GM12878 (cell line): Measurements from ENCODE around the gene TMEM175. TPM values are rescaled to one million over a fixed set of nuclear protein-coding genes. Genes with fewer than 3 reads are reported as not detected.

Experiments
- ATAC-seq: fragments of 200-7000 bp; cut with Tn5 transposase; 3 replicates; pipeline ENCODE4 v1.9.1; 2020; ENCODE audit warnings: mild to moderate bottlenecking, moderate library complexity
- BruUV-seq: library from RNA; stranded (reverse); fragments of 400-500 nt; replicated peaks from 2 replicates; lab custom pipeline; 2021; lab: Mats Ljungman, UMichigan
- CTCF ChIA-PET: fragments of 300-600 bp; sonication (Branson Sonifier 250); formaldehyde crosslinking; extraction: SDS; loops from one replicate; lab custom pipeline; 2021; ENCODE audit warnings: inconsistent platforms; lab: Yijun Ruan, JAX
- POLR2A ChIA-PET: fragments of 350-600 bp; formaldehyde crosslinking; extraction: SDS; loops from one replicate; lab custom pipeline; 2021; ENCODE audit warnings: inconsistent platforms; lab: Charles Lee
- RAD21 ChIA-PET: fragments of 300-600 bp; sonication (Branson Sonifier 250); formaldehyde crosslinking; loops from one replicate; lab custom pipeline; 2023; ENCODE audit warnings: antibody characterized with exemption; ENCODE audit not compliant: unreplicated experiment; lab: Charles Lee
- SMC1A ChIA-PET: fragments of 300-600 bp; sonication (Branson Sonifier 250); formaldehyde crosslinking; loops from one replicate; lab custom pipeline; 2023; ENCODE audit not compliant: unreplicated experiment, uncharacterized antibody; lab: Charles Lee
- DNase-seq: peaks from one replicate; pipeline ENCODE4 v3.0.0-alpha.2; 2011; ENCODE audit warnings: low read depth, low spot score
- FAIRE-seq: peaks from 3 replicates; lab custom pipeline; 2011; peaks lifted over from hg19 to GRCh38; lab: Jason Lieb, UNC
- H2AFZ ChIP-seq: 2 replicates; pipeline ENCODE4 v1.6.0; 2011; ENCODE audit warnings: low read depth, low read length, control low read depth; ENCODE audit not compliant: control insufficient read depth
- H3K27ac ChIP-seq: 2 replicates; pipeline ENCODE4 v1.5.1; 2011; ENCODE audit warnings: control low read depth; ENCODE audit not compliant: control insufficient read depth, insufficient read depth
- H3K27me3 ChIP-seq, 2 experiments: replicated peaks in 1 of 2; 2 replicates each; pipeline versions ENCODE4 v1.6.0 to v1.6.1; 2011; ENCODE audit warnings: low read length in 1 of 2; ENCODE audit not compliant: control insufficient read depth in 2 of 2, insufficient read depth in 2 of 2
- H3K36me3 ChIP-seq, 2 experiments: 2 replicates each; pipeline ENCODE4 v1.5.1; 2011; ENCODE audit warnings: low read length in 1 of 2; ENCODE audit not compliant: control insufficient read depth in 2 of 2, insufficient read depth in 2 of 2
- H3K4me1 ChIP-seq: 2 replicates; pipeline ENCODE4 v1.6.1; 2011; ENCODE audit warnings: mild to moderate bottlenecking, low read length, moderate library complexity, mixed read lengths; ENCODE audit not compliant: control insufficient read depth, insufficient read depth
- H3K4me2 ChIP-seq: 2 replicates; pipeline ENCODE4 v1.6.0; 2011; ENCODE audit warnings: control low read depth; ENCODE audit not compliant: control insufficient read depth, insufficient read depth
- H3K4me3 ChIP-seq: fragments of 200-600 bp; sonication (generic); 2 replicates; pipeline ENCODE4 v1.5.1; 2016
- H3K79me2 ChIP-seq: 2 replicates; pipeline ENCODE4 v1.6.0; 2011; ENCODE audit warnings: low read length; ENCODE audit not compliant: control insufficient read depth, insufficient read depth
- H3K9ac ChIP-seq: 2 replicates; pipeline ENCODE4 v1.8.0; 2011; ENCODE audit warnings: low read length, control low read depth, mixed read lengths; ENCODE audit not compliant: control insufficient read depth, insufficient read depth
- H3K9me3 ChIP-seq: replicated peaks from 3 replicates; pipeline ENCODE4 v1.5.1; 2011; ENCODE audit warnings: mild to moderate bottlenecking, low read length; ENCODE audit not compliant: control insufficient read depth, insufficient read depth
- H4K20me1 ChIP-seq: 2 replicates; pipeline ENCODE4 v1.6.0; 2011; ENCODE audit not compliant: control insufficient read depth, insufficient read depth
- ASH2L ChIP-seq: fragments of 300-600, 200-600 bp; sonication (generic); IDR thresholded peaks from 2 replicates; pipeline ENCODE4 v1.6.1; 2017; ENCODE audit warnings: low read depth, mild to moderate bottlenecking, borderline replicate concordance
- BMI1 ChIP-seq: fragments of 450-650 bp; IDR thresholded peaks from 2 replicates; pipeline ENCODE4 v1.6.1; 2016; ENCODE audit warnings: mild to moderate bottlenecking, moderate library complexity, borderline replicate concordance
- CREB1 ChIP-seq: IDR thresholded peaks from 2 replicates; pipeline ENCODE4 v1.6.1; 2012; ENCODE audit warnings: low read depth, mild to moderate bottlenecking, inconsistent platforms
- JUNB ChIP-seq: IDR thresholded peaks from 2 replicates; pipeline ENCODE4 v1.6.1; 2016; ENCODE audit warnings: antibody characterized with exemption, mild to moderate bottlenecking
- JUND ChIP-seq: IDR thresholded peaks from 2 replicates; pipeline ENCODE4 v1.6.1; 2012; ENCODE audit warnings: low read depth, mild to moderate bottlenecking, low read length, improper control_type of control experiment, moderate library complexity
- MYC ChIP-seq: IDR thresholded peaks from 2 replicates; pipeline ENCODE4 v1.6.1; 2011; ENCODE audit warnings: mild to moderate bottlenecking, low read length, moderate library complexity, inconsistent platforms; ENCODE audit not compliant: insufficient read depth, insufficient replicate concordance, insufficient read length, severe bottlenecking
- TBL1XR1 ChIP-seq: IDR thresholded peaks from 2 replicates; pipeline ENCODE4 v1.6.1; 2012; ENCODE audit warnings: low read depth, low read length, improper control_type of control experiment
- YBX1 ChIP-seq: fragments of 450-650 bp; IDR thresholded peaks from 2 replicates; pipeline ENCODE4 v1.6.1; 2016; ENCODE audit warnings: antibody characterized with exemption
- ZBTB33 ChIP-seq: fragments of 450-650 bp; IDR thresholded peaks from 2 replicates; pipeline ENCODE4 v1.6.1; 2017; ENCODE audit warnings: mild to moderate bottlenecking
- WGBS: methylation state at CpG from one replicate; pipeline ENCODE4 v1.1.6; 2016; ENCODE audit warnings: low lambda C conversion rate; ENCODE audit not compliant: insufficient replicate concordance, insufficient coverage; ENCODE audit errors: missing lambda C conversion rate; 5-methylcytosine and 5-hydroxymethylcytosine counted together
- in situ Hi-C: fragments of 300-500 bp; cut with MboI; formaldehyde crosslinking; loops from 9 replicates; pipeline ENCODE4 v1.14.3; 2018; ENCODE audit warnings: mixed read lengths
- intact Hi-C: fragments of 100-400 bp; cut with micrococcal nuclease; formaldehyde crosslinking; loops from one replicate; pipeline ENCODE4 v1.14.2; 2022; ENCODE audit not compliant: unreplicated experiment
- polyA plus RNA-seq, 11 experiments: library from polyadenylated mRNA; depleted of rRNA in 4 of 11; unstranded in 6 of 11; stranded (reverse) in 5 of 11; fragments of >200 nt; fragmentation: Nextera tagmentation in 4 of 11; fragmentation: Illumina TruSeq in 1 of 11; extraction: Ambion mirVana in 4 of 11; extraction: Trizol in 1 of 11; gene quantifications; 1 replicate in 1 of 11; 2 replicates in 10 of 11; pipeline versions ENCODE4 v1.2.1 to v1.2.3, GENCODE V29; 2011 to 2016; ENCODE audit warnings: inconsistent platforms in 2 of 11, missing spikeins in 2 of 11, low read depth in 1 of 11
- total RNA-seq, 4 experiments: library from RNA; depleted of rRNA in 3 of 4; stranded (reverse); fragments of >200 nt in 3 of 4; fragmentation: Illumina TruSeq in 1 of 4; extraction: Trizol in 1 of 4; gene quantifications; 2 replicates each; pipeline versions ENCODE4 v1.2.1 to v1.2.3, GENCODE V29; 2013 to 2021
- TF ChIP-seq, protein P1 (sequence below): fragments of 450-650 bp; IDR thresholded peaks from 2 replicates; pipeline ENCODE4 v1.6.1; 2016; ENCODE audit warnings: mild to moderate bottlenecking, moderate library complexity, borderline replicate concordance
- TF ChIP-seq, protein P2 (sequence below): IDR thresholded peaks from 2 replicates; pipeline ENCODE4 v1.6.1; 2012; ENCODE audit warnings: mild to moderate bottlenecking, low read depth, low read length

Gene TMEM175
- total and polyA plus RNA-seq, 10 of the 15 experiments (the other 5 are each of a cell fraction or from before 2014, with no cell fraction given) = 0.11 to 39.5 (median 22.3) TPM

DNA sequence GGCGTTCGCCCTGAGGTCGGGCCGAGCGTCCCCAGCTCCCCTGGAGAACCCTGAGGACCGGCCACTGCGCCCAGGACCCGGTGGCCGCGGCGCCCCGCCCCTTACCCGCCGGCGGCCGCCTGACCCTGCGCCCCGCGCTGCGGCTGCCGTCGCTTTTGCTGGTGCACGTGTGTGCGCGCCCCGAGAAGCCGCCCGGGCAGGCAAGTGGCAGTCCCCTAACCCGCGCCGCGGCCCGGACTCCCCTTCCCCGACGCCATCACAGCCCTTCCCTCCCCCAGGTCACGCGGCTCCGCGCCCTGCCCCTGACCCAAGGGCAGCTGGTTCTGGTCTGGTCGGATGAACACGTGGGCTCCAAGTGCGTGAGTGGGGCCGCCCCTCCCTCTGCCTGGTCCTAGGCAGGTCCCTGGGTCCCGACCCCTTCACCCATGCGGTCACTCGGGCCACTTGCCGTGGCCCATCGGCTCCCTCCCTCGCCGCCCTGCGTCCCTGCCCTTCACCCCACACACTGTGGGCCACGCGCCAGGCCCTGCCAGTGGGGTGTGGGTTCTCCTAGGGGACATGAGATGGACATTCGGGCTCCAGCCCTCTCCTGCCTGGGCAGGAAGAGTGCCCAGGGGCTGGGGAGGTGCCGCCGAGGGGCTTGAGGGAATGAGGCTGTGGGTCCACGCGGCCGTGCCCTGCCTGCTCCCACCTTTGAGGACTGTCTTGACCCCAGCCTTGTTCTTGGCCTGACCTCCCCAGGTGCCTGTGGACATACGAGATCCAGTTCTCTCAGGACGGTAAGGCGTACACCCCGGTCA lies 71.2 kb downstream of the TMEM175 start (continued):
- TF ChIP-seq ZBTB33 = no peak

GRCh38 chr4:1004071-1004418 lies 71.8 kb downstream of the TMEM175 start:
- no peak overlapping the region for H3K9ac ChIP-seq
- H3K79me2 ChIP-seq = no peaks in the 10 kb centered on the region
- ChIA-PET POLR2A (no interaction called here), CTCF (no interaction called here), RAD21 (no interaction called here), SMC1A (no interaction called here)
- in situ Hi-C loops = no loop called here
- ATAC-seq (no peak), FAIRE-seq (no peak), DNase-seq (no peak)
- no peak overlapping the region for H3K27ac ChIP-seq
- no peak overlapping the region for H2AFZ ChIP-seq
- no peaks in the 10 kb centered on the region for H4K20me1 ChIP-seq
- intact Hi-C loops = no loop called here
- H3K27me3 ChIP-seq = peaks cover 0 to 2% of the 10 kb centered on the region in 2 experiments; a peak in 3 of 4 replicates
- no TSS peak for BruUV-seq
- H3K4me3 ChIP-seq = no peak overlapping the region
- H3K4me1 ChIP-seq = peaks cover 3% of the 10 kb centered on the region; the same call in 1 of the 2 replicates
- no peak overlapping the region for H3K4me2 ChIP-seq
- H3K36me3 ChIP-seq = no peaks in the 10 kb centered on the region
- WGBS = 44% methylated on average over 10 of the region's 13 CpGs
- no peaks in the 10 kb centered on the region; the same call in 2 of the 3 replicates for H3K9me3 ChIP-seq
- TF ChIP-seq, protein P1, sequence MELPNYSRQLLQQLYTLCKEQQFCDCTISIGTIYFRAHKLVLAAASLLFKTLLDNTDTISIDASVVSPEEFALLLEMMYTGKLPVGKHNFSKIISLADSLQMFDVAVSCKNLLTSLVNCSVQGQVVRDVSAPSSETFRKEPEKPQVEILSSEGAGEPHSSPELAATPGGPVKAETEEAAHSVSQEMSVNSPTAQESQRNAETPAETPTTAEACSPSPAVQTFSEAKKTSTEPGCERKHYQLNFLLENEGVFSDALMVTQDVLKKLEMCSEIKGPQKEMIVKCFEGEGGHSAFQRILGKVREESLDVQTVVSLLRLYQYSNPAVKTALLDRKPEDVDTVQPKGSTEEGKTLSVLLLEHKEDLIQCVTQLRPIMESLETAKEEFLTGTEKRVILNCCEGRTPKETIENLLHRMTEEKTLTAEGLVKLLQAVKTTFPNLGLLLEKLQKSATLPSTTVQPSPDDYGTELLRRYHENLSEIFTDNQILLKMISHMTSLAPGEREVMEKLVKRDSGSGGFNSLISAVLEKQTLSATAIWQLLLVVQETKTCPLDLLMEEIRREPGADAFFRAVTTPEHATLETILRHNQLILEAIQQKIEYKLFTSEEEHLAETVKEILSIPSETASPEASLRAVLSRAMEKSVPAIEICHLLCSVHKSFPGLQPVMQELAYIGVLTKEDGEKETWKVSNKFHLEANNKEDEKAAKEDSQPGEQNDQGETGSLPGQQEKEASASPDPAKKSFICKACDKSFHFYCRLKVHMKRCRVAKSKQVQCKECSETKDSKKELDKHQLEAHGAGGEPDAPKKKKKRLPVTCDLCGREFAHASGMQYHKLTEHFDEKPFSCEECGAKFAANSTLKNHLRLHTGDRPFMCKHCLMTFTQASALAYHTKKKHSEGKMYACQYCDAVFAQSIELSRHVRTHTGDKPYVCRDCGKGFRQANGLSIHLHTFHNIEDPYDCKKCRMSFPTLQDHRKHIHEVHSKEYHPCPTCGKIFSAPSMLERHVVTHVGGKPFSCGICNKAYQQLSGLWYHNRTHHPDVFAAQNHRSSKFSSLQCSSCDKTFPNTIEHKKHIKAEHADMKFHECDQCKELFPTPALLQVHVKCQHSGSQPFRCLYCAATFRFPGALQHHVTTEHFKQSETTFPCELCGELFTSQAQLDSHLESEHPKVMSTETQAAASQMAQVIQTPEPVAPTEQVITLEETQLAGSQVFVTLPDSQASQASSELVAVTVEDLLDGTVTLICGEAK = no peak
- TF ChIP-seq TBL1XR1 = no peak
- TF ChIP-seq JUNB = no peak
- no peak for TF ChIP-seq JUND
- TF ChIP-seq ASH2L = no peak
- TF ChIP-seq, protein P2, sequence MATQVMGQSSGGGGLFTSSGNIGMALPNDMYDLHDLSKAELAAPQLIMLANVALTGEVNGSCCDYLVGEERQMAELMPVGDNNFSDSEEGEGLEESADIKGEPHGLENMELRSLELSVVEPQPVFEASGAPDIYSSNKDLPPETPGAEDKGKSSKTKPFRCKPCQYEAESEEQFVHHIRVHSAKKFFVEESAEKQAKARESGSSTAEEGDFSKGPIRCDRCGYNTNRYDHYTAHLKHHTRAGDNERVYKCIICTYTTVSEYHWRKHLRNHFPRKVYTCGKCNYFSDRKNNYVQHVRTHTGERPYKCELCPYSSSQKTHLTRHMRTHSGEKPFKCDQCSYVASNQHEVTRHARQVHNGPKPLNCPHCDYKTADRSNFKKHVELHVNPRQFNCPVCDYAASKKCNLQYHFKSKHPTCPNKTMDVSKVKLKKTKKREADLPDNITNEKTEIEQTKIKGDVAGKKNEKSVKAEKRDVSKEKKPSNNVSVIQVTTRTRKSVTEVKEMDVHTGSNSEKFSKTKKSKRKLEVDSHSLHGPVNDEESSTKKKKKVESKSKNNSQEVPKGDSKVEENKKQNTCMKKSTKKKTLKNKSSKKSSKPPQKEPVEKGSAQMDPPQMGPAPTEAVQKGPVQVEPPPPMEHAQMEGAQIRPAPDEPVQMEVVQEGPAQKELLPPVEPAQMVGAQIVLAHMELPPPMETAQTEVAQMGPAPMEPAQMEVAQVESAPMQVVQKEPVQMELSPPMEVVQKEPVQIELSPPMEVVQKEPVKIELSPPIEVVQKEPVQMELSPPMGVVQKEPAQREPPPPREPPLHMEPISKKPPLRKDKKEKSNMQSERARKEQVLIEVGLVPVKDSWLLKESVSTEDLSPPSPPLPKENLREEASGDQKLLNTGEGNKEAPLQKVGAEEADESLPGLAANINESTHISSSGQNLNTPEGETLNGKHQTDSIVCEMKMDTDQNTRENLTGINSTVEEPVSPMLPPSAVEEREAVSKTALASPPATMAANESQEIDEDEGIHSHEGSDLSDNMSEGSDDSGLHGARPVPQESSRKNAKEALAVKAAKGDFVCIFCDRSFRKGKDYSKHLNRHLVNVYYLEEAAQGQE = no peak
- no peak for TF ChIP-seq YBX1
- TF ChIP-seq CREB1 = no peak
- no peak for TF ChIP-seq MYC
- TF ChIP-seq BMI1 = no peak
